Right ventricle myocardium inferior (tissue), 1 donor: ENCODE results near the gene CYP3A4. TPM values are rescaled to one million over a fixed set of nuclear protein-coding genes. Genes with fewer than 3 reads are reported as not detected.
"Not testable (repeated sequence)": the region's sequence is repeated elsewhere in the genome, so short reads cannot be mapped to it uniquely, and the experiment has no call there.

Source experiments
- ATAC-seq: fragments of 200-7000 bp; cut with Tn5 transposase; one replicate; pipeline ENCODE4 v1.9.1; 2020; ENCODE audit warnings: mild to moderate bottlenecking, moderate library complexity
- DNase-seq: peaks from one replicate; pipeline ENCODE4 v3.0.0; 2021; ENCODE audit errors: missing footprints
- intact Hi-C: fragments of 100-400 bp; cut with DNase I; formaldehyde crosslinking; loops from one replicate; pipeline ENCODE4 v1.11.0; 2022
- total RNA-seq: library from RNA; stranded (reverse); fragmentation: NEBNext Ultra II Directional; extraction: Animal tissue kit (Norgen Biotek cat#: 25700); gene quantifications from one replicate; pipeline ENCODE4 v1.2.1, GENCODE V29; 2021
- donor health status: DM: no; HTN: yes; CAD: no; lungs with severe emphysema.

The CYP3A4 gene
- total RNA-seq, 1 donor from 2014 or later, result not detected

GRCh38 chr7:99733448-99733847 is 50.5 kb downstream of the CYP3A4 start:
- no peak for ATAC-seq
- intact Hi-C loops, result no loop called here
- no peak for DNase-seq

- DNase-seq (no peak), ATAC-seq (no peak)
- intact Hi-C loops, result no loop called here
Measured at GRCh38 chr7:99733003-99733402, 51.0 kb downstream of the CYP3A4 start.

GRCh38 chr7:99731638-99732374 is 52.2 kb downstream of the CYP3A4 start:
- DNase-seq (no peak), ATAC-seq (no peak)
- intact Hi-C loops, result no loop called here

- ATAC-seq (no peak), DNase-seq (no peak)
- intact Hi-C loops, result no loop called here
Measured at GRCh38 chr7:99730992-99731391, 53.0 kb downstream of the CYP3A4 start.

- ATAC-seq (no peak), DNase-seq (no peak)
- intact Hi-C loops, result no loop called here
Measured at GRCh38 chr7:99730238-99730810, 53.7 kb downstream of the CYP3A4 start.

- DNase-seq (no peak), ATAC-seq (no peak)
- intact Hi-C loops, result no loop called here
Measured at GRCh38 chr7:99729486-99730237, 54.3 kb downstream of the CYP3A4 start.

- intact Hi-C loops, result no loop called here
- DNase-seq, result no peak
- ATAC-seq, result no peak
Measured at GRCh38 chr7:99728615-99729014, 55.4 kb downstream of the CYP3A4 start.

GRCh38 chr7:99723201-99723600 is 60.8 kb downstream of the CYP3A4 start:
- intact Hi-C loops, ATAC-seq, DNase-seq: not testable (repeated sequence)

GRCh38 chr7:99720800-99721595 is 63.0 kb downstream of the CYP3A4 start:
- intact Hi-C loops, result no loop called here
- ATAC-seq (peak; percentile 20), DNase-seq (no peak)

- ATAC-seq, result no peak
- intact Hi-C loops, result no loop called here
Measured at GRCh38 chr7:99719996-99720769, 63.8 kb downstream of the CYP3A4 start.

GRCh38 chr7:99713995-99714570 is 69.9 kb downstream of the CYP3A4 start:
- intact Hi-C loops, result no loop called here
- ATAC-seq (no peak), DNase-seq (no peak)

More at GRCh38 chr7:99719996-99720769, 63.8 kb downstream of the CYP3A4 start:
- DNase-seq, result no peak

GRCh38 chr7:99709838-99710578 is 74.0 kb downstream of the CYP3A4 start:
- no peak for DNase-seq
- ATAC-seq, result no peak
- intact Hi-C loops, result no loop called here

GRCh38 chr7:99709260-99709659 is 74.7 kb downstream of the CYP3A4 start:
- ATAC-seq, result no peak
- intact Hi-C loops, result no loop called here
- no peak for DNase-seq

- no peak for DNase-seq
- intact Hi-C loops, result no loop called here
- ATAC-seq, result no peak
Measured at GRCh38 chr7:99707096-99707495, 76.9 kb downstream of the CYP3A4 start.
